GM21515 (cell line): Measurements from ENCODE around the gene DEF6.
A peak's percentile ranks its signal among the peaks of the same experiment; 100 is the strongest.

Experiments used
- ATAC-seq: cut with Tn5 transposase; IDR thresholded peaks from one replicate; pipeline ENCODE4 v1.9.1; 2021; ENCODE audit not compliant: unreplicated experiment

The DEF6 gene

GRCh38 chr6:35297601-35298481, at the start of gene DEF6:
TSS of gene DEF6 (plus strand) at chr6:35297818. CDS start at chr6:35297857, 39 bp downstream.
- peak; percentile 71 for ATAC-seq

DNA sequence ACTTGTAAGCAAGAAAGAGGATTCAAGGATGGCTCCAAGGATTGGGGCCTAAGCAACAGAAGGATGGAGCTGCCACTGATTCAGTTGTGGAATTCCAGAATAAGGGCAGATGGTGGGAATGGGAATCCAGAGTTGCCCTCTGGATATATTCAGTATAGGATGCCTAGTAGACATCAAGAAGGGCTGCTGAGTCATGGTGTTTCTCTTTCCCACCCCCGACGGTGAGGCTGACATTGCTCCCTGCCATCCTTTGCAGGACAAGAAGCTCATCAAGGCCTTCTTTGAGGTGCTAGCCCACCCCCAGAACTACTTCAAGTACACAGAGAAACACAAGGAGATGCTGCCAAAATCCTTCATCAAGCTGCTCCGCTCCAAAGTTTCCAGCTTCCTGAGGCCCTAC, 49.3 kb upstream of the DEF6 start:
- no peak for ATAC-seq

DNA sequence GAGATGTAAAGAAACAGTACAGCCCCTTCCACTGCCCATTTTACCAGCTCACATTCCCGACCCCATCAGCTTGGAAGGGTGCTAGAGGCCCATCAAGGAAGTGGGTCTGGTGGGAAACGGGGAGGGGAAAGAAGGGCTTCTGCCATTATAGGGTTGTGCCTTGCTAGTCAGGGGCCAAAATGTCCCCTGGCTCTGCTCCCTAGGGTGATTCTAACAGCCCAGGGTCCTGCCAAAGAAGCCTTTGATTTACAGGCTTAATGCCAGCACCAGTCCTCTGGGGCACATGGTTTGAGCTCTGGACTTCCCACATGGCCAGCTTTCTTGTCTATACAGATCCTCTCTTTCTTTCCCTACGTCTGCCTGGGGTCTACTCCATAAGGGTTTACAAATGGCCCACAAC, 48.7 kb upstream of the DEF6 start:
- ATAC-seq = no peak

- ATAC-seq = no peak
These were observed 45.7 kb upstream of the DEF6 start for GRCh38 chr6:35251949-35252348.

GRCh38 chr6:35253249-35253648, 44.4 kb upstream of the DEF6 start:
- no peak for ATAC-seq

- ATAC-seq = no peak
These were observed 39.3 kb upstream of the DEF6 start for GRCh38 chr6:35258336-35258735.

DNA sequence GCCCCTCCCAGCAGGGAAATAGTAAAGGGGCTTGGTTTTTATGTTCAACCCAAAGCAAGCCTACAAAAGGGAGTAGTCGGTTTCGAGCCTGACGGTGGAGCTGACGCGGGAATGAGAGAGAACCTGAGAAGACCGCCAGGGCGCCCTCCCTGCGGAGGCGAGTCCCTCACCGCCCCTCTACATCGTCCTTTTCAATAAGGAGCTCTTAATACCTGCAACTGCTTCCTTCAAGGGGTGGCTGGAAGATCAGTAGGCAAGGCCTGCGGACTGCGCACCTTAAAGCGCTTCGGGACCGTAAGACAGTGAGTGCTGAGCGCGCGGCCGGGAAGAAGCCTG, 38.8 kb upstream of the DEF6 start:
- no peak for ATAC-seq

- ATAC-seq = peak; percentile 78
These were observed 38.2 kb upstream of the DEF6 start, which contains the start of gene ZNF76 for GRCh38 chr6:35259194-35259947. TSS of gene ZNF76 (plus strand) at chr6:35259735. CDS start at chr6:35281152, 21,417 bp downstream.

GRCh38 chr6:35259948-35260590, 37.5 kb upstream of the DEF6 start:
- ATAC-seq = peak; percentile 35

DNA sequence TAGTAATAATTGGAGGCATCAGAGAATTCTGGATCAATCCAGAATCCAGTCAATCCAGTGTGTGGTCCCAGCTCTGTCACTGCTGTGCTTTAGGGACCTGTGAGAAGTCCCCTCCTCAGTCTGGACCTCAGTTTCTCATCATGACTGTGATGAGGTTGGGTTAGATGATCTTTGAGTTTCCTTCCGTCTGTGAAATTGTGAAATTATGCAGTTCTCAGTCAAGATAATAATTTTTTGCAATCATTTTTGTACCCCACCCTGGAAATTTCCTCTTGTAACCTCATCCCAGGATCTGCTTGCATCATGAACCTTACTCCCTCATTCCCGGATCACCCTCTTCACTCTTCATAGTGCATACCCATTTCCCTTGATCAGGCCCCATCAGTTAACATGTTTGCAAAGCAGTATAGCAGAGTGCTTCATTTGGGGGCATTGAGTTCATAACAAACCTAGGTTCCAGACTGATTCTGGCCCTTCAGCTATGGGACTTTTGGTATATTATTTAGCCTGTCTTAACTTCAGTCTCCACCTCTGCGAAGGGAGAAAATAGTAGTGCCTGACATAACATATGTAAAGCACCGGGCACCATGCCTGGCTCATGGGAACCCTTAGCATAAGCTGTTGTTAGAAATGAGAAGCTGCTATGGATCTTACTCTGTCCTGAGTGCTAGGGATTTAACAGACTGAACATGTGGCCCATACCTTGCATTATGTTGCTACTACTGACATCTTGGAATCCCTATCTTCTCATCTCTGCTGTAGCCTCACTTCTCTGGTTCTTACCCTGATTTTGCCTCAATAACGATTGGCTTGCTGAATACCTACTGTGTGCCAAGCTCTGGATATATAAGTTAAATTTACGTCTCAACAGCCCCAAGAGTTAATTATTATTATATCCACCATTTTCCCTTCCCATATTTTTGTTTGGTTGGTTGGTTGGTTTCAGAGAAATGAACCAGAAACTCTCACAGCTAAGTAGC, 36.7 kb upstream of the DEF6 start:
- ATAC-seq = no peak

- ATAC-seq = no peak
These were observed 35.0 kb upstream of the DEF6 start for GRCh38 chr6:35262596-35262995.

- no peak for ATAC-seq
These were observed 32.9 kb upstream of the DEF6 start for GRCh38 chr6:35264550-35265274.

GRCh38 chr6:35265523-35265922, 32.1 kb upstream of the DEF6 start:
- ATAC-seq = no peak

- no peak for ATAC-seq
These were observed 30.2 kb upstream of the DEF6 start for GRCh38 chr6:35267446-35267845.

DNA sequence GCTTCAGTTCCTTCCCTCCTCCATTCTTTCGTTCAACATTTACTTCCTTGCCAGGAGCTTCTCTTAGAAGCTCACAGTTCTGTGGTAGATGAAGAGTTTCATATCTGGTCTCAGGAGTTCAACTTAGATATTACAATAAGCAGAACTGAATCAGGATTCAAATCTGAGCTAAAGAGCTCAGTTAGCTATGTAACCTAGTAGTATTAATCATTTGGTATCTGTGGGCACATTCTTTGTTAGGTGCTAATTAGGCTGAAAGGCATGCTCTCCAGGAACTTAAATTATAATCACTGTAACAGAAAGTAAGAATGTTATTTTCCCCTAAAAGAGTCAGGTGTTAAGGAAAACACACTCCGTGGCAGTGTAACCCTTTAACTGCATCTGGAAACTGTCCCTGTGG, 29.7 kb upstream of the DEF6 start:
- ATAC-seq = no peak

- ATAC-seq = no peak
These were observed 25.6 kb upstream of the DEF6 start for GRCh38 chr6:35272005-35272404.

GRCh38 chr6:35273822-35274559, 23.6 kb upstream of the DEF6 start:
- ATAC-seq = no peak

- no peak for ATAC-seq
These were observed 21.8 kb upstream of the DEF6 start for GRCh38 chr6:35275744-35276260.

DNA sequence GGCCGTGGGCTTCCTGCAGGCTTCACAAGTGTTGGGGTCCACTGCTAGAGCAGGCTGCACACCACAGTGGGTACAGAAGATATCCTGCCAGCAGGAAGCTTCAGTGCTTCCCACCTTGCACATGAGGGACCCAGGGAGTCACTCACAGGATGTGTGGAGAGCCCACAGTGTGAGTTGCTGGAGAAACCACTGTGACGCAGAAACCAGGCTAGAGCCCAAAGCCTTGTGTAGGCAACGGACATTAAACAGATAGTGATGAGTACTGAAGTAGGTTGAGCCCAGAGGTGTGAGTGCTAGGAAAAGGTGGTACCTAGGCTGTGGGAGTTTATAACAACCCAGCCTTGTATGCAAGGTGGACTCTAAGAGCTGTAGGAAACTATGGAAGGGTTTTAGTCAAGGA, 18.9 kb upstream of the DEF6 start:
- no peak for ATAC-seq
